DMS 273 (cell line): ENCODE data around the gene TNS3.

Source experiments
- DNase-seq: peaks from one replicate; lab custom pipeline; 2025; ENCODE audit not compliant: unreplicated experiment; lab: John Stamatoyannopoulos, UW

TNS3 gene

GRCh38 chr7:47438411-47439029 lies 143.4 kb downstream of the TNS3 start:
- DNase-seq, result no peak

GRCh38 chr7:47435889-47436312 lies 146.0 kb downstream of the TNS3 start:
- peak; percentile 85 for DNase-seq

DNA sequence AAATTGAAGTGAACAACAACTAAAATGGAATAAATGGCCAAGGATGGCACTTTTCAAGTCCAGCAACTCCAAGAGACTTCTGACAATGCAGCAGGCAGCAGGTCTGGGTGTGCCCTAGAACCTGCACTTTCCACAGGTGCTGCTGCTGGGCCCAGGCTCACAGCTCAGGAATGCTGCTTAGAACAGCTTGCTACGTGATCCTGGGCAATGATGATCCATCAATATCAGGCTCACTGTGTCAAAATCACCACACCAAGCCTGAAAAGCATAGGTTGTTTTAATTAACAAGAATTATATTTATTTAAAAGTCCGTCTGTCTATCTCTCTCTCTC lies 148.4 kb downstream of the TNS3 start:
- no peak for DNase-seq

- DNase-seq, result no peak
Observed at GRCh38 chr7:47432671-47433563, 149.0 kb downstream of the TNS3 start.

GRCh38 chr7:47430422-47430821 lies 151.5 kb downstream of the TNS3 start:
- DNase-seq, result no peak

- DNase-seq, result no peak
Observed at GRCh38 chr7:47428768-47429472, 153.0 kb downstream of the TNS3 start.

DNA sequence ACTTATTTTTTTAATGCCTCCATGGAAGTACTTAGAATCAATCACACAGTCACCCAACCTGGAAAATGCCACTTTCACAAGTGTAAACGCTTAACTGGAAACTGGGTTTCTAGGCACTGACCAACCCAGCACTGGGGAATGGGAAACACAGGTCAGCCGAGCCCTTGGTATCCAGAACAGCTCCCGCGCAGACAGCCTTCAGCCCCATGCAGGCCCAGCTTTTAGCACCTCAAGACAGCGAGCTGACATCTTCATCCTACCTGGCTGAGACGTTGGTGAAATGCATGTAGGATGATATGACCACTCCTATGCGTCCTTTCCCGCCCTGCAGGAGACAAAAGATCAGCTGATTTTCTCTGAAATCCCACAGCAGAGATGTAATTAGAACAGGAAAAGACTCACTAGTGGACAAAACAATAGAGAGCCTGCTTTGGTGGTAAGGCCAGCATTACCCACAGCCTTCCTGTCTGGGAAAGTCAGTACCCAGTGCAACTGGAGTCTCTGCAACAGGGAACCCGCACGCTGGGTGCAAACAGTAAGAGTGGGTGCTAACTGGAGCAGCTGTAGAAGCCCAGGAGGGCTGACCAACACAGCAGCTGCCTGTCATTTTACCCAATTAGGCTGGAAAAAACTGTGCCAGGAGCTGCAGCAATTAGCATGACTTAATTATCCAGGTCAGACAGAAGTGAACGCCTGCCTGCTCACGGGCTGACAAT lies 153.7 kb downstream of the TNS3 start:
- DNase-seq, result peak; percentile 61

- DNase-seq, result no peak
Observed at GRCh38 chr7:47427051-47427643, 154.8 kb downstream of the TNS3 start.

- no peak for DNase-seq
Observed at GRCh38 chr7:47424523-47424922, 157.4 kb downstream of the TNS3 start.

DNA sequence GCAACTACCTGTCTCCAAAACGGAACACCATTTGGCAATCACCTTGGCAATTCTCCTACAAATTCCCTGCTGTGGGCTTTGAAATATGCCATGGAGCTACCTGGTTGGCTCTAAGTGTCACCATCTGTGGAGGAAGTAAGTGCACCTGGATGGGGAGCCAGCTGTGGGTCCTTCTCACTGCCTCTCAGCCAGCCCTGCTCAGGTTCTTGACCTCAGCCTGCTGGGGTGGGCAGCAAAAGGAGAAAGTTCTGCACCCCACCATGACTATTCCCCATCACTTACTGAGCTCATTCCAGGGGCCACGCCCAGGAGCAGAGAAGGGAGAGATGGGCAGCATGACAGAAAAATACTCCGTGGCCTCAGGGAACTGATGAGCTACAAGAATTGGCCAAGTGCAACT lies 158.7 kb downstream of the TNS3 start:
- DNase-seq, result no peak

DNA sequence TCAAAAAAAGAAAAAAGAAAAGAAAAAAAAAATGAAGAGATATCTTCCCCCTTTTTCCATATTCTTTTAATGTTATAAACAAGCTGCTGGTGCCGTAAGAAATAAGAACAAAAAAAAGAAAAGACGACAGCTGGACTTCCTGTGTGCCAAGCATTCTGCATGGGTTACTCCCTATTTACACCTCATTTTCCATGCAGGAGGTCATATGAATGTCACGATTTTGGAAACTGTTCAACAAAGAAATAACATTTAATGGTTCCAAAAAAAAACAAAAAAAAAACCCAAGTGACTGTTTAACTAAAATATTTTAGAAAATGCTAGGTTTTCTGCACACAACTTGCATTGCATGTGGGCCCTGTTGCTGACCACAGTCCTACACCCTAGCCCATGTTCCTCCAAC lies 159.3 kb downstream of the TNS3 start:
- peak; percentile 27 for DNase-seq

GRCh38 chr7:47421456-47421855 lies 160.5 kb downstream of the TNS3 start:
- no peak for DNase-seq

- DNase-seq, result peak; percentile 82
Observed at GRCh38 chr7:47420122-47420780, 161.7 kb downstream of the TNS3 start.

GRCh38 chr7:47419471-47419870 lies 162.4 kb downstream of the TNS3 start:
- DNase-seq, result no peak

DNA sequence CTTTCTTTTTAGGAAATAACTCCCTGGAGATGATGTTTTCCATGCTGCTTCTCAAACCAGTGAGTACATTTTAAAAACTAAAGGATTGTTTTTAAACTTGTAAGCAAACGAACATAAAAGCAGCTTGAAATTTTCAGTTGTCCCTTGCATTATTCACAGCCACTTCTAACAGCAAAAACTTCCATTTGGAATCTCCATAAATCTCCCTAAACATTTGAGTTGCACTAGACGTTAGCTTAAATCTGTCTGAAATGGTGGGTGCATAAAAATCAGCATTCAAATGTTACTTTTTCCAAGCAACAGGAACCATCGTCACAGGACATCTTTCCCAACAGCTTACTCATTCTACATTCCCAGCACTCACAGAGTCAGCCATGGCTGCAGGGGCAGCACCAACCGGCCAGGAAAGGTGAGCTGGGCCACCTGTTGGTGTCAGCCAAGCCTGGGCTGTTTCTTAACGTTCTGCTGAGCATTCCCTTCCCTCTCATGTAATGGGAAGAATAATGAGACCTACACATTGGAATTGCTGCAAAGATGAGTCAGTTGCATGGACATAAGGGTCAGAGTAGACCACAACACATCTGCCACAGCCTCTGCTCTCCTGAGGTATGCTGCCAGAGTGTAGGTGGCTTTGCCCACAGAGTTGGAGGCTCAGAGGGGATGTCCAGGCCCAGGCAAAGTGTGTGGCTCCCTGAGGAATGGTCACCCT lies 163.2 kb downstream of the TNS3 start:
- DNase-seq, result no peak

- no peak for DNase-seq
Observed at GRCh38 chr7:47416492-47417480, 165.1 kb downstream of the TNS3 start.

DNA sequence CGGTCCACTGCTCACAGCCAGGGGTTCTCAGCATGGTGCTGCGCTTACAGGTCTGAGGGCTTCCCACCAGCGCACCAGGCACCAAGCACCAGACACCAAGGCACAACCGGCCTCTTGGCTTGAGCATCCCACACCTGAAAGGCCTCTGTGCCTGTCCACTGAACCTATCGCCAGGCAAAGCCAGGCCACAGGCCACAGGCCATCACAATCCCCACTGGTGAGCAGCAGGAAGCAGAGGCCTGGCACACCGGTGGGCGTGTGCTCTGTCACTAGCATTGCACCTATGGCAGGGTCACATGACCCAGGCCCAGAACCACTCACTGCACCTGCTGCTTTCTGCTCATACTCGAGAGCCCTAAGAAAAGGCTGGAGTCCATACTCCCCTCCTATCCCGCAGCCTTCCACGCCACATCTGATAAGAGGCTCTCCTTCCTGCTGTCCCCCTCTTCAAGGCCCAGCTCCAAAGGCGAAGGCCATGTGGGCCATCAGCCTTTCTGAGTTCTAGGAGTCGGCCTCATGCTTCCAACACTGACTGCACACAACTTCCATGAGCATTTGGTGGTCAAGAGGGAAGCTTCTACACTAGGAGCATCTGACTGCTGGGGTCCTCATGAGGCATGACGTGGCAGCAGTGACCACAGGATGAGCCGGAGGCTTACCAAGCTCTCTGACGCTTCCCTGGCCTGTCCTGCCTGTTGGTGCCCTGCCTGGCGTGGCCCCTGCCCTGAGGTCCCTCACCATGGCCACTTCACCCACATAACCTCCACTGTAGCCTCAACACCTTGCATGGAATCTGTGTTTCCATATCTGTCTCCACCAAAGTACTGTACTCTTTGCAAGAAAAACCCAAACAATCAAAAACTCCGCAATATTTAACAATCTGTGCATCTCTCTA lies 166.3 kb downstream of the TNS3 start:
- DNase-seq, result no peak
